Thoracic aorta (tissue), 2 donors: ENCODE data around the gene MRPL3. TPM values are rescaled to one million over a fixed set of nuclear protein-coding genes. Genes with fewer than 3 reads are reported as not detected.

ENCODE experiments used
- ATAC-seq: fragments of 150-250 bp; one replicate; pipeline ENCODE4 v1.8.0; 2017; ENCODE audit warnings: low read depth; ENCODE audit not compliant: insufficient number of reproducible peaks, low FRiP score
- DNase-seq: peaks from one replicate; pipeline ENCODE4 v3.0.0-alpha.2; 2020; ENCODE audit warnings: low spot score
- H3K27ac ChIP-seq, 2 donors: fragments of 200-600 bp; sonication (generic); 1 replicate in 1 of 2; 2 replicates in 1 of 2; pipeline ENCODE4 v1.5.1; 2016; ENCODE audit warnings: mild to moderate bottlenecking in 2 of 2, moderate library complexity in 2 of 2
- H3K27me3 ChIP-seq: fragments of 200-600 bp; sonication (generic); replicated peaks from 2 replicates; pipeline ENCODE4 v1.6.0; 2016; ENCODE audit warnings: mild to moderate bottlenecking; ENCODE audit not compliant: insufficient read depth
- H3K36me3 ChIP-seq: fragments of 200-600 bp; sonication (generic); one replicate; pipeline ENCODE4 v1.5.1; 2016
- H3K4me1 ChIP-seq, 2 donors: fragments of 200-600 bp; sonication (generic); 1 replicate in 1 of 2; 2 replicates in 1 of 2; pipeline versions ENCODE4 v1.5.1 to v1.6.0; 2016; ENCODE audit warnings: low read depth in 2 of 2, mild to moderate bottlenecking in 1 of 2; ENCODE audit not compliant: control insufficient read depth in 1 of 2
- H3K4me3 ChIP-seq: fragments of 200-600 bp; sonication (generic); 2 replicates; pipeline ENCODE4 v1.5.1; 2016; ENCODE audit warnings: mild to moderate bottlenecking
- H3K9me3 ChIP-seq: fragments of 200-600 bp; sonication (generic); 2 replicates; pipeline ENCODE4 v1.5.1; 2016
- total RNA-seq, 2 donors: library from RNA; depleted of rRNA; stranded (reverse); fragments of >200 nt; gene quantifications; one replicate each; pipeline versions ENCODE4 v1.1.0 to v1.2.3, GENCODE V29; 2016
- TF ChIP-seq, protein P1 (sequence below): fragments of 200-600 bp; sonication (generic); IDR thresholded peaks from one replicate; pipeline ENCODE4 v1.5.1; 2019; ENCODE audit warnings: antibody characterized with exemption

Gene MRPL3
- total RNA-seq, 2 donors from 2014 or later, result 42.0 to 80.3 TPM

GRCh38 chr3:131417751-131418150, 85.0 kb downstream of the MRPL3 start:
- Histone ChIP-seq H3K9me3 (no peaks in the 10 kb centered on the region), H3K4me3 (no peak overlapping the region), H3K27ac (no peak overlapping the region), H3K4me1 (no peaks in the 10 kb centered on the region), H3K36me3 (no peaks in the 10 kb centered on the region), H3K27me3 (no peaks in the 10 kb centered on the region)
- TF ChIP-seq, protein P1, sequence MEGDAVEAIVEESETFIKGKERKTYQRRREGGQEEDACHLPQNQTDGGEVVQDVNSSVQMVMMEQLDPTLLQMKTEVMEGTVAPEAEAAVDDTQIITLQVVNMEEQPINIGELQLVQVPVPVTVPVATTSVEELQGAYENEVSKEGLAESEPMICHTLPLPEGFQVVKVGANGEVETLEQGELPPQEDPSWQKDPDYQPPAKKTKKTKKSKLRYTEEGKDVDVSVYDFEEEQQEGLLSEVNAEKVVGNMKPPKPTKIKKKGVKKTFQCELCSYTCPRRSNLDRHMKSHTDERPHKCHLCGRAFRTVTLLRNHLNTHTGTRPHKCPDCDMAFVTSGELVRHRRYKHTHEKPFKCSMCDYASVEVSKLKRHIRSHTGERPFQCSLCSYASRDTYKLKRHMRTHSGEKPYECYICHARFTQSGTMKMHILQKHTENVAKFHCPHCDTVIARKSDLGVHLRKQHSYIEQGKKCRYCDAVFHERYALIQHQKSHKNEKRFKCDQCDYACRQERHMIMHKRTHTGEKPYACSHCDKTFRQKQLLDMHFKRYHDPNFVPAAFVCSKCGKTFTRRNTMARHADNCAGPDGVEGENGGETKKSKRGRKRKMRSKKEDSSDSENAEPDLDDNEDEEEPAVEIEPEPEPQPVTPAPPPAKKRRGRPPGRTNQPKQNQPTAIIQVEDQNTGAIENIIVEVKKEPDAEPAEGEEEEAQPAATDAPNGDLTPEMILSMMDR, result no peak
- ATAC-seq (no peak), DNase-seq (no peak)

Other genes with a start within 250 kb of the MRPL3 start
- gene NUDT16, start 121.2 kb downstream of the MRPL3 start, total RNA-seq, result 10 to 100 TPM; 21.7 to 41.2 TPM